Loucy (cell line): ENCODE results near the gene GPC4.

Experiments
- H2AFZ ChIP-seq: fragments of 200-600 bp; sonication (generic); 2 replicates; pipeline ENCODE4 v1.6.0; 2016; ENCODE audit warnings: antibody characterized with exemption, mild to moderate bottlenecking, low read length, moderate library complexity
- H3F3A ChIP-seq: fragments of 200-600 bp; 2 replicates; pipeline ENCODE4 v1.6.0; 2016; ENCODE audit warnings: antibody characterized with exemption, low read depth, mild to moderate bottlenecking
- H3K27me3 ChIP-seq: fragments of 200-600 bp; sonication (generic); 2 replicates; pipeline ENCODE4 v1.6.1; 2014; ENCODE audit warnings: low read length, mild to moderate bottlenecking; ENCODE audit not compliant: insufficient read depth, poor library complexity, severe bottlenecking
- H3K36me3 ChIP-seq: fragments of 200-600 bp; sonication (generic); 2 replicates; pipeline ENCODE4 v1.6.1; 2016; ENCODE audit warnings: low read length; ENCODE audit not compliant: insufficient read depth
- H3K4me1 ChIP-seq: fragments of 200-600 bp; sonication (generic); 2 replicates; pipeline ENCODE4 v1.5.1; 2014; ENCODE audit warnings: low read length, mild to moderate bottlenecking; ENCODE audit not compliant: insufficient read depth, poor library complexity, severe bottlenecking
- H3K4me2 ChIP-seq: fragments of 200-600 bp; sonication (generic); 2 replicates; pipeline ENCODE4 v1.6.0; 2014; ENCODE audit warnings: antibody characterized with exemption, low read length, low read depth, mild to moderate bottlenecking; ENCODE audit not compliant: poor library complexity, severe bottlenecking
- H3K4me3 ChIP-seq: fragments of 200-600 bp; sonication (generic); 2 replicates; pipeline ENCODE4 v1.5.1; 2014; ENCODE audit warnings: low read length, mild to moderate bottlenecking, mixed read lengths; ENCODE audit not compliant: poor library complexity, severe bottlenecking
- H3K79me2 ChIP-seq: fragments of 200-600 bp; sonication (generic); 2 replicates; pipeline ENCODE4 v1.6.1; 2014; ENCODE audit warnings: low read length; ENCODE audit not compliant: insufficient read depth
- H3K9ac ChIP-seq: fragments of 200-600 bp; sonication (generic); 2 replicates; pipeline ENCODE4 v1.6.0; 2014; ENCODE audit warnings: mild to moderate bottlenecking, low read depth, low read length, moderate library complexity; ENCODE audit not compliant: poor library complexity, severe bottlenecking
- H3K9me2 ChIP-seq: fragments of 200-600 bp; sonication (generic); replicated peaks from 2 replicates; pipeline ENCODE4 v1.6.1; 2016; ENCODE audit warnings: low read depth, low read length, mixed read lengths
- H3K9me3 ChIP-seq: fragments of 200-600 bp; sonication (generic); 2 replicates; pipeline ENCODE4 v1.6.1; 2014; ENCODE audit warnings: mild to moderate bottlenecking, antibody characterized with exemption, low read length, low read depth; ENCODE audit not compliant: insufficient read depth
- H4K20me1 ChIP-seq: fragments of 200-600 bp; sonication (generic); 2 replicates; pipeline ENCODE4 v1.6.0; 2014; ENCODE audit warnings: antibody characterized with exemption, low read length, mild to moderate bottlenecking; ENCODE audit not compliant: insufficient read depth, poor library complexity, severe bottlenecking
- EZH2phosphoT487 ChIP-seq: fragments of 200-600 bp; IDR thresholded peaks from 2 replicates; pipeline ENCODE4 v1.6.1; 2018; ENCODE audit warnings: antibody characterized with exemption, mild to moderate bottlenecking, moderate library complexity, borderline replicate concordance
- TF ChIP-seq, protein P1 (sequence below): fragments of 200-600 bp; sonication (generic); conservative IDR thresholded peaks from 2 replicates; pipeline ENCODE4 v1.5.1; 2014; ENCODE audit warnings: mild to moderate bottlenecking, antibody characterized with exemption, low read length

Gene GPC4

GRCh38 chrX:133307094-133307493 is 108.2 kb downstream of the GPC4 start:
- TF ChIP-seq EZH2phosphoT487 = no peak
- TF ChIP-seq, protein P1, sequence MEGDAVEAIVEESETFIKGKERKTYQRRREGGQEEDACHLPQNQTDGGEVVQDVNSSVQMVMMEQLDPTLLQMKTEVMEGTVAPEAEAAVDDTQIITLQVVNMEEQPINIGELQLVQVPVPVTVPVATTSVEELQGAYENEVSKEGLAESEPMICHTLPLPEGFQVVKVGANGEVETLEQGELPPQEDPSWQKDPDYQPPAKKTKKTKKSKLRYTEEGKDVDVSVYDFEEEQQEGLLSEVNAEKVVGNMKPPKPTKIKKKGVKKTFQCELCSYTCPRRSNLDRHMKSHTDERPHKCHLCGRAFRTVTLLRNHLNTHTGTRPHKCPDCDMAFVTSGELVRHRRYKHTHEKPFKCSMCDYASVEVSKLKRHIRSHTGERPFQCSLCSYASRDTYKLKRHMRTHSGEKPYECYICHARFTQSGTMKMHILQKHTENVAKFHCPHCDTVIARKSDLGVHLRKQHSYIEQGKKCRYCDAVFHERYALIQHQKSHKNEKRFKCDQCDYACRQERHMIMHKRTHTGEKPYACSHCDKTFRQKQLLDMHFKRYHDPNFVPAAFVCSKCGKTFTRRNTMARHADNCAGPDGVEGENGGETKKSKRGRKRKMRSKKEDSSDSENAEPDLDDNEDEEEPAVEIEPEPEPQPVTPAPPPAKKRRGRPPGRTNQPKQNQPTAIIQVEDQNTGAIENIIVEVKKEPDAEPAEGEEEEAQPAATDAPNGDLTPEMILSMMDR = no peak
- Histone ChIP-seq H3K4me3 (no peak overlapping the region), H3K79me2 (no peaks in the 10 kb centered on the region), H3K4me2 (no peak overlapping the region), H3K4me1 (no peaks in the 10 kb centered on the region), H3K36me3 (no peaks in the 10 kb centered on the region; the same call in 1 of the 2 replicates), H3K9me3 (no peaks in the 10 kb centered on the region), H3K27me3 (no peaks in the 10 kb centered on the region), H4K20me1 (no peaks in the 10 kb centered on the region), H3F3A (no peaks in the 10 kb centered on the region), H3K9me2 (no peaks in the 10 kb centered on the region), H2AFZ (no peak overlapping the region), H3K9ac (no peak overlapping the region)

GRCh38 chrX:133306316-133306715 is 109.0 kb downstream of the GPC4 start:
- H3K36me3 ChIP-seq = no peaks in the 10 kb centered on the region; the same call in 1 of the 2 replicates
- TF ChIP-seq EZH2phosphoT487 = no peak
- TF ChIP-seq, protein P1 = no peak
- H3K4me2 ChIP-seq = no peak overlapping the region
- no peaks in the 10 kb centered on the region for H3F3A ChIP-seq
- H3K9ac ChIP-seq = no peak overlapping the region
- no peaks in the 10 kb centered on the region for H3K4me1 ChIP-seq
- no peak overlapping the region for H2AFZ ChIP-seq
- H3K79me2 ChIP-seq = no peaks in the 10 kb centered on the region
- H4K20me1 ChIP-seq = no peaks in the 10 kb centered on the region
- no peaks in the 10 kb centered on the region for H3K9me3 ChIP-seq
- no peaks in the 10 kb centered on the region for H3K27me3 ChIP-seq
- H3K4me3 ChIP-seq = no peak overlapping the region
- H3K9me2 ChIP-seq = no peaks in the 10 kb centered on the region

DNA sequence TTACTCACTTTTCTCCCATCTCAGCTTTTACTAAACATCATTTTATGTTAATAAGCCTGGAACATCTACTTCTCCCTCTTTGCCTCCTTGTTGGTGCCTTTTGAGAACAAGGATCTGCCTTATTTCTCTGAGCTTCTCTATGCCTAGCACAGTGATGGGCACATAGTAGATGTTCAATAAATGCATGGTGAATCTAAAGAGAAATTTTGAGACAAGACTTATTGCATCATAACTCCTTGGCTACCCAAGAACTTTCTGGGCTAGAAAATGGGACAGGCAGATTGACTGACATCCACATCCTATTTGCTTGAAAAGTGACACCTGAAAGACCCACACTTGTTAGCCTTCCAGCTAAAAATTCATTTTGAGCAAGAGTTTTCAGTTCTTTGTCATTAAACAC is 109.9 kb downstream of the GPC4 start:
- Histone ChIP-seq H4K20me1 (no peaks in the 10 kb centered on the region), H3K36me3 (no peaks in the 10 kb centered on the region; the same call in 1 of the 2 replicates), H3F3A (no peaks in the 10 kb centered on the region), H3K4me1 (no peaks in the 10 kb centered on the region), H3K27me3 (no peaks in the 10 kb centered on the region), H3K9ac (no peak overlapping the region), H3K4me3 (no peak overlapping the region), H3K4me2 (no peak overlapping the region), H3K9me3 (no peaks in the 10 kb centered on the region), H3K79me2 (no peaks in the 10 kb centered on the region), H2AFZ (no peak overlapping the region), H3K9me2 (no peaks in the 10 kb centered on the region)
- TF ChIP-seq, protein P1 = no peak
- no peak for TF ChIP-seq EZH2phosphoT487
